ENCODE results near the gene CRHR1. TPM values are rescaled to one million over a fixed set of nuclear protein-coding genes. Genes with fewer than 3 reads are reported as not detected.

The CRHR1 gene
- total RNA-seq, 1 experiment from 2014 or later: 0.15 TPM

DNA sequence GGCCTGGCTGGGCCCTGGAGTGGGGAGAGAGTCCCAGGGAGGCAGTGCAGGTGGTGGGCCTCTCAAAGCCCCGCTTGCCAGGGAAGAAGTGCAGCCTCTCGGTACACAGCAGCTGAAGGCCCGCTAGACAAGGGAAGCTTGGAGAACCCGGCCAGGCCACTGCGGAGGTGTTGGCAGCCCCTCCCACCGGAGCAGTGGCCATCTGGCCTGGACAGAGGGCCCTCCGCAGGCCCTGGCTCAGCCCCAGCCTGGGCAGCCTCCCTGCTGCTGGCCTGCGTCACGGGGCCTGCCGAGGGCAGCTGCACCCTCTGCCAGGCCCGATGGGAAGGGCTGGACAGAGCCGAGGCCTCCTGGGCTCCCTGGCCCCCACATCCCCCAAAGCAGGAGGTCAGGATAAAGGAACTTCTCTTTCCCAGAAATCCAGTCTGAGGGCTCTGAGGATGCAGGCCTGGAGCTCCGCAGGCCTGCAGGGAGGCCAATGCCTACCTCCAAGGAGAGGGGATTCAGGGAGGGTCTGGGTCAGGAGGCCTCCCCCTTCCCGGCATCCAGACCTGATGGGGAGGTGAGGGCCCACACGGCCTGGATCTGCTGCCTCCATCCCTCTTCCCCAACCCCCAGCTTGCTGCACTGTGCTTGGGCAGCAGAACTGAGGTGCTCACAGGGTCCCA is 64.9 kb downstream of the CRHR1 start:
- no peaks in the 10 kb centered on the region for H3K9me3 ChIP-seq (ENCODE audit: control insufficient read depth, insufficient read depth, low read depth, low read length)
- BruUV-seq (replicated peaks): no TSS peak

DNA sequence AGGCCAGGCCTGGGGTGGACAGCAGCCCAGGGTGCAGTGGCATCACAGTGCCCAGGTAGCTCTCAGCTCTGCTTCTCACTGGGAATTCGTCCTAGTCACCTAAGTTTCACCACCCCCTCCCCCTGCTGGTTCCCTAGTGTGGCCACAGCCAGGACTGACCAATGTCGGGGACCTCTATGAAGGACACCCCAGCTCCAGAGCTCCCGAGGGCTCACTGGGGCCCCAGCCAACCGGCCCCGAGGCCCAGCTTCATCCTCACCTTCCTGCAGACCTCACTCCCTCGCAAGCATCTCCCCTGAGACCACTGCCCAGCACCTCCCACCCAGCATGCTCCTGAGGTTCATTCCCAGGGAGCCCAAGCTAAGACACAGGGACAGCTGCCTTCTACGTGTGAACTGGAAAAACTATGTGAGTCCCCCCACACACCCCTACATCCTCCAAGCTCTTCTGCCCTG is 65.4 kb downstream of the CRHR1 start:
- H3K4me3 ChIP-seq (ENCODE audit: low read depth in 2 of 2, low read length in 2 of 2): no peak overlapping the region
- intact Hi-C loops (cut with micrococcal nuclease; ENCODE audit: unreplicated experiment) (no loop called here), in situ Hi-C loops (cut with HindIII; ENCODE audit: low pct_unique_long_range_greater_than_20kb, low sequenced_read_pairs) (no loop called here)
- ATAC-seq (no peak), DNase-seq (ENCODE audit: low read depth, low spot score) (no peak)
- ChIA-PET CTCF (interaction anchor here (1.5 kb wide), 1 partner anchor 209 kb away, joined by 5 read pairs; no protein-coding TSS in a partner anchor), POLR2A (interaction anchor here (0.6 kb wide), 1 partner anchor 411 kb away, joined by 5 read pairs; no protein-coding TSS in a partner anchor)
- H3K36me3 ChIP-seq (ENCODE audit: control insufficient read depth, insufficient read depth, low read length): no peaks in the 10 kb centered on the region
- no peaks in the 10 kb centered on the region for H3K27me3 ChIP-seq (ENCODE audit: control insufficient read depth, insufficient read depth, low read length)
- no peaks in the 10 kb centered on the region for H3K9me3 ChIP-seq (ENCODE audit: control insufficient read depth, insufficient read depth, low read depth, low read length)
- H3K4me1 ChIP-seq (ENCODE audit: control insufficient read depth, insufficient read depth, low read length): no peaks in the 10 kb centered on the region
- no peak overlapping the region for H3K27ac ChIP-seq (ENCODE audit: low read length)
- TF ChIP-seq TCF7L2 (IDR thresholded peaks at IDR 0.05; ENCODE audit: low read depth, low read length): no peak
- no peak for TF ChIP-seq REST (IDR thresholded peaks at IDR 0.05; ENCODE audit: insufficient read depth in 1 of 2, low read depth in 2 of 2, low read length in 1 of 2)
- TF ChIP-seq SIN3A (IDR thresholded peaks at IDR 0.05; ENCODE audit: borderline replicate concordance, insufficient read depth, low read depth, low read length): no peak
- TF ChIP-seq, protein P1, sequence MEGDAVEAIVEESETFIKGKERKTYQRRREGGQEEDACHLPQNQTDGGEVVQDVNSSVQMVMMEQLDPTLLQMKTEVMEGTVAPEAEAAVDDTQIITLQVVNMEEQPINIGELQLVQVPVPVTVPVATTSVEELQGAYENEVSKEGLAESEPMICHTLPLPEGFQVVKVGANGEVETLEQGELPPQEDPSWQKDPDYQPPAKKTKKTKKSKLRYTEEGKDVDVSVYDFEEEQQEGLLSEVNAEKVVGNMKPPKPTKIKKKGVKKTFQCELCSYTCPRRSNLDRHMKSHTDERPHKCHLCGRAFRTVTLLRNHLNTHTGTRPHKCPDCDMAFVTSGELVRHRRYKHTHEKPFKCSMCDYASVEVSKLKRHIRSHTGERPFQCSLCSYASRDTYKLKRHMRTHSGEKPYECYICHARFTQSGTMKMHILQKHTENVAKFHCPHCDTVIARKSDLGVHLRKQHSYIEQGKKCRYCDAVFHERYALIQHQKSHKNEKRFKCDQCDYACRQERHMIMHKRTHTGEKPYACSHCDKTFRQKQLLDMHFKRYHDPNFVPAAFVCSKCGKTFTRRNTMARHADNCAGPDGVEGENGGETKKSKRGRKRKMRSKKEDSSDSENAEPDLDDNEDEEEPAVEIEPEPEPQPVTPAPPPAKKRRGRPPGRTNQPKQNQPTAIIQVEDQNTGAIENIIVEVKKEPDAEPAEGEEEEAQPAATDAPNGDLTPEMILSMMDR (IDR thresholded peaks at IDR 0.05): no peak
- TF ChIP-seq POLR2AphosphoS5 (IDR thresholded peaks at IDR 0.05; ENCODE audit: low read depth, low read length): no peak
- BruUV-seq (replicated peaks): no TSS peak

More for the DNA sequence above, 64.9 kb downstream of the CRHR1 start:
- POLR2A ChIA-PET: interaction anchor here (0.6 kb wide), 1 partner anchor 412 kb away, joined by 5 read pairs; no protein-coding TSS in a partner anchor
- ATAC-seq (0 out of 2 replicates have a peak, but pooled peaks have one; percentile 22), DNase-seq (ENCODE audit: low read depth, low spot score) (no peak)
- no peaks in the 10 kb centered on the region for H3K36me3 ChIP-seq (ENCODE audit: control insufficient read depth, insufficient read depth, low read length)
- CTCF ChIA-PET: interaction anchor here (1.5 kb wide), 1 partner anchor 209 kb away, joined by 5 read pairs; no protein-coding TSS in a partner anchor
- intact Hi-C loops (cut with micrococcal nuclease; ENCODE audit: unreplicated experiment) (no loop called here), in situ Hi-C loops (cut with HindIII; ENCODE audit: low pct_unique_long_range_greater_than_20kb, low sequenced_read_pairs) (no loop called here)
- H3K4me3 ChIP-seq (ENCODE audit: low read depth in 2 of 2, low read length in 2 of 2): no peak overlapping the region
- TF ChIP-seq, protein P1 (IDR thresholded peaks at IDR 0.05): no peak
- TF ChIP-seq REST (IDR thresholded peaks at IDR 0.05; ENCODE audit: insufficient read depth in 1 of 2, low read depth in 2 of 2, low read length in 1 of 2) (no peak), TCF7L2 (IDR thresholded peaks at IDR 0.05; ENCODE audit: low read depth, low read length) (no peak), POLR2AphosphoS5 (IDR thresholded peaks at IDR 0.05; ENCODE audit: low read depth, low read length) (no peak), SIN3A (IDR thresholded peaks at IDR 0.05; ENCODE audit: borderline replicate concordance, insufficient read depth, low read depth, low read length) (no peak)
- no peak overlapping the region for H3K27ac ChIP-seq (ENCODE audit: low read length)
- no peaks in the 10 kb centered on the region for H3K4me1 ChIP-seq (ENCODE audit: control insufficient read depth, insufficient read depth, low read length)
- no peaks in the 10 kb centered on the region for H3K27me3 ChIP-seq (ENCODE audit: control insufficient read depth, insufficient read depth, low read length)

All from Panc1 (cell line).